HCT116 (cell line): ENCODE results near the gene FLNC. TPM values are rescaled to one million over a fixed set of nuclear protein-coding genes. Genes with fewer than 3 reads are reported as not detected.
A peak's percentile ranks its signal among the peaks of the same experiment; 100 is the strongest.

Experiments used
- ATAC-seq: fragments of 200-7000 bp; cut with Tn5 transposase; 2 replicates; pipeline ENCODE4 v1.9.1; 2020; ENCODE audit warnings: mild to moderate bottlenecking, moderate library complexity
- BruUV-seq: library from RNA; stranded (reverse); fragments of 400-500 nt; replicated peaks from 2 replicates; lab custom pipeline; 2021; lab: Mats Ljungman, UMichigan
- CTCF ChIA-PET: fragments of 300-600 bp; sonication (Branson Sonifier 250); formaldehyde crosslinking; loops from one replicate; lab custom pipeline; 2021; ENCODE audit warnings: antibody characterized with exemption; lab: Charles Lee
- POLR2A ChIA-PET: fragments of 300-600, 350-600 bp; sonication (Branson Sonifier 250); formaldehyde crosslinking; loops from one replicate; lab custom pipeline; 2021; ENCODE audit warnings: antibody characterized with exemption; lab: Charles Lee
- RAD21 ChIA-PET, 2 experiments: fragments of 300-600 bp; sonication (Branson Sonifier 250); formaldehyde crosslinking; loops; one replicate each; lab custom pipeline; 2023; ENCODE audit warnings: low total read pairs in 2 of 2; ENCODE audit not compliant: uncharacterized antibody in 2 of 2, unreplicated experiment in 2 of 2, low non-redundant PET in 1 of 2; lab: Charles Lee
- DNase-seq: peaks from one replicate; pipeline ENCODE4 v3.0.0-alpha.2; 2010; ENCODE audit warnings: low read depth, low spot score
- H2AFZ ChIP-seq: fragments of 200-600 bp; shearing (Covaris generic), sonication (generic); 2 replicates; pipeline ENCODE4 v1.6.1; 2017; ENCODE audit warnings: low read depth, mixed run types, mixed read lengths, antibody characterized with exemption, low read length; ENCODE audit not compliant: poor library complexity, severe bottlenecking
- H3K27ac ChIP-seq: 2 replicates; pipeline ENCODE4 v1.5.1; 2012; ENCODE audit warnings: low read depth, low read length
- H3K27me3 ChIP-seq: fragments of 200-600 bp; sonication (generic); 2 replicates; pipeline ENCODE4 v1.6.1; 2016; ENCODE audit warnings: mixed run types, low read length, mixed read lengths; ENCODE audit not compliant: insufficient read depth
- H3K36me3 ChIP-seq, 2 experiments: fragments of 200-500 bp in 1 of 2; fragments of 200-600 bp in 1 of 2; sonication (Bioruptor generic) in 1 of 2; sonication (generic) in 1 of 2; 2 replicates each; pipeline versions ENCODE4 v1.5.1 to v1.6.1; 2014 to 2016; ENCODE audit warnings: low read length in 2 of 2, inconsistent platforms in 1 of 2, mixed read lengths in 1 of 2, mixed run types in 1 of 2; ENCODE audit not compliant: insufficient read depth in 2 of 2, control insufficient read depth in 1 of 2
- H3K4me1 ChIP-seq, 2 experiments: fragments of 200-600 bp in 1 of 2; sonication (generic) in 1 of 2; 2 replicates each; pipeline versions ENCODE4 v1.5.1 to v1.6.1; 2012 to 2017; ENCODE audit warnings: low read length in 2 of 2, inconsistent platforms in 1 of 2, mild to moderate bottlenecking in 1 of 2, mixed read lengths in 1 of 2, mixed run types in 1 of 2, moderate library complexity in 1 of 2; ENCODE audit not compliant: insufficient read depth in 2 of 2, control insufficient read depth in 1 of 2
- H3K4me2 ChIP-seq: fragments of 200-600 bp; sonication (generic); 2 replicates; pipeline ENCODE4 v1.6.1; 2017; ENCODE audit warnings: mixed run types, low read length, mixed read lengths
- H3K4me3 ChIP-seq, 2 experiments: fragments of 200-600 bp in 1 of 2; sonication (generic) in 1 of 2; replicated peaks in 1 of 2; 2 replicates each; pipeline ENCODE4 v1.5.1; 2011 to 2016; ENCODE audit warnings: low read length in 2 of 2, control low read depth in 1 of 2, low read depth in 1 of 2, mild to moderate bottlenecking in 1 of 2, mixed read lengths in 1 of 2, mixed run types in 1 of 2
- H3K79me2 ChIP-seq: fragments of 200-600 bp; sonication (generic); 2 replicates; pipeline ENCODE4 v1.6.1; 2017; ENCODE audit warnings: mild to moderate bottlenecking, mixed run types, low read length, moderate library complexity, mixed read lengths; ENCODE audit not compliant: insufficient read depth
- H3K9ac ChIP-seq: fragments of 200-600 bp; sonication (generic); 2 replicates; pipeline ENCODE4 v1.6.1; 2016; ENCODE audit warnings: low read length, mixed read lengths
- H3K9me2 ChIP-seq: fragments of 200-600 bp; sonication (generic), shearing (Covaris generic); 2 replicates; pipeline ENCODE4 v1.6.1; 2017; ENCODE audit warnings: mixed run types, mild to moderate bottlenecking, moderate library complexity; ENCODE audit not compliant: insufficient read depth
- H3K9me3 ChIP-seq, 2 experiments: fragments of 200-500 bp in 1 of 2; fragments of 200-600 bp in 1 of 2; sonication (Bioruptor generic) in 1 of 2; sonication (generic) in 1 of 2; 2 replicates each; pipeline ENCODE4 v1.6.1; 2014 to 2017; ENCODE audit warnings: low read length in 2 of 2, mixed read lengths in 2 of 2, inconsistent platforms in 1 of 2, low read depth in 1 of 2, mild to moderate bottlenecking in 1 of 2, mixed run types in 1 of 2, moderate library complexity in 1 of 2; ENCODE audit not compliant: control insufficient read depth in 1 of 2, insufficient read depth in 1 of 2
- H4K20me1 ChIP-seq: fragments of 200-600 bp; sonication (generic), shearing (Covaris generic); 2 replicates; pipeline ENCODE4 v1.6.1; 2017; ENCODE audit warnings: mixed run types, mild to moderate bottlenecking, moderate library complexity; ENCODE audit not compliant: insufficient read depth
- CBX3 ChIP-seq: IDR thresholded peaks from 2 replicates; pipeline ENCODE4 v1.6.1; 2012; ENCODE audit warnings: low read depth
- ELF1 ChIP-seq: IDR thresholded peaks from 2 replicates; pipeline ENCODE4 v1.6.1; 2012; ENCODE audit warnings: low read depth, borderline replicate concordance
- EZH2 ChIP-seq: fragments of 200-600 bp; sonication (generic); IDR thresholded peaks from 2 replicates; pipeline ENCODE4 v1.6.1; 2017; ENCODE audit warnings: antibody characterized with exemption, mixed run types
- EZH2phosphoT487 ChIP-seq: fragments of 200-600 bp; IDR thresholded peaks from 2 replicates; pipeline ENCODE4 v1.6.1; 2018; ENCODE audit warnings: antibody characterized with exemption, borderline replicate concordance
- FOSL1 ChIP-seq: IDR thresholded peaks from 2 replicates; pipeline ENCODE4 v1.6.1; 2012; ENCODE audit warnings: low read depth
- POLR2AphosphoS5 ChIP-seq: IDR thresholded peaks from 2 replicates; pipeline ENCODE4 v1.6.1; 2011; ENCODE audit warnings: mild to moderate bottlenecking, low read depth, low read length, moderate library complexity
- TCF7L2 ChIP-seq: IDR thresholded peaks from 2 replicates; pipeline ENCODE4 v1.7.0; 2011; ENCODE audit warnings: borderline replicate concordance, inconsistent platforms; ENCODE audit not compliant: insufficient read depth, insufficient read length; ENCODE audit errors: extremely low read depth
- ZFX ChIP-seq: fragments of 450-650 bp; IDR thresholded peaks from 2 replicates; pipeline ENCODE4 v1.6.1; 2017
- intact Hi-C: fragments of 100-400 bp; cut with micrococcal nuclease; formaldehyde crosslinking; loops from 2 replicates; pipeline ENCODE4 v1.10.0; 2022
- total RNA-seq: library from RNA; stranded (reverse); gene quantifications from one replicate; pipeline ENCODE4 v1.2.1, GENCODE V29; 2021; ENCODE audit not compliant: unreplicated experiment
- TF ChIP-seq, protein P1 (sequence below): IDR thresholded peaks from 2 replicates; pipeline ENCODE4 v1.6.1; 2011; ENCODE audit warnings: mild to moderate bottlenecking, low read length, moderate library complexity; ENCODE audit not compliant: insufficient replicate concordance; ENCODE audit errors: extremely low read depth
- TF ChIP-seq, protein P2 (sequence below): IDR thresholded peaks from 2 replicates; pipeline ENCODE4 v1.6.1; 2012; ENCODE audit warnings: low read depth
- TF ChIP-seq, protein P3 (sequence below): IDR thresholded peaks from 2 replicates; pipeline ENCODE4 v1.6.1; 2012

FLNC gene
- total RNA-seq, 1 experiment from 2014 or later = 42.8 TPM

DNA sequence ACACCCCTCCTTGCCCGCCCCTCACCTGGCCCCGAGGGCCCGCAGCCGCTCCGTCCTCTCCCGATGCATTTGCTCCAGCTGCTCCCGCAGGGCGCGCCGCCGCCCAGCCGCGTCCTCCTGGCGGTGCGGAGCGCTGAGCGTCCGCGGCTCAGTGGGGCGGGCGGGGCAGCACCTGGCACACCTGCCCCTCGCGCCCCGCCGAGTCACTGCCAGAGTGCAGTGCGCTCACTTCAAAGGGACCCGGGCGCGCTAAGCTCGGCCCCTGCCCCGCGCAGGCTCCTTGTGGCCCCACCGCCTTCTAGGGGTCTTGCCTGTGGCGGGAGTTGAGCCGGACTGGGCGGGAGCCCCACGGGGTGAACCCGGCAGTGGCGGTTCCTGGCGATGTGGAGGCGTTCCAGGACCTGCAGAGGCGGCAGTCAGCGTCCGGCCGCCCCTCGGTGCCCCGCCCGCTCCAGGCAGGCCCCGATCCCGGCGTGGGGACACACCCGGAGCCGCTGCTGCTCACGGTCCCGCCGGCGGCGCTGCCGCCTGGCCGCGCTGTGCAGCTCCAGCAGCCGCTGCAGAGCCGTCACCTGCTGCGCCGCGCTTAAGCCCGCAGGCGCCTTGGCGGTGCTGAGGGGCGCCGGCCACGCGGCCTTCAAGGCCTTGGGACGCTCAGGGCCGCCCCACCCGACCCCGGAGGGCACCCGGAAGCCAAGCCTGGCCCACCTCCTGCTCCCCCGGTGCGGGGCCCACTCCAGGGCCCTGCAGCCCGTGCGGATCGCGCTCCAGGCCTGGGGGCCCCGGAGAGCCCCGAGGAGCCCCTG is 39.1 kb downstream of the FLNC start:
- H3K36me3 ChIP-seq = peaks cover 3 to 7% of the 10 kb centered on the region in 2 experiments; a peak in 2 of 4 replicates
- TF ChIP-seq TCF7L2 (peak; percentile 95), ZFX (peak; percentile 89; the same call in 1 of the 2 replicates), POLR2AphosphoS5 (peak; percentile 36; the same call in 1 of the 2 replicates), CBX3 (no peak)
- TF ChIP-seq, all 23 proteins: peak for 3
- ChIA-PET CTCF (interaction anchor here (0.7 to 0.9 kb wide), 2 partner anchors 15 to 57 kb away, joined by 3 read pairs; no protein-coding TSS in a partner anchor), RAD21 (interaction anchor here in 1 of 2 experiments (0.6 kb wide), 1 partner anchor 164 kb away, joined by 4 read pairs; no protein-coding TSS in a partner anchor), POLR2A (no interaction called here)
- peak overlapping the region; percentile 48 to 66 for H3K4me3 ChIP-seq
- H3K79me2 ChIP-seq = peaks cover 9% of the 10 kb centered on the region
- H2AFZ ChIP-seq = no peak overlapping the region
- H3K9me2 ChIP-seq = no peaks in the 10 kb centered on the region
- H3K27ac ChIP-seq = peak overlapping the region; percentile 58
- peak overlapping the region; percentile 63 for H3K9ac ChIP-seq
- H3K9me3 ChIP-seq = no peaks in the 10 kb centered on the region
- ATAC-seq = peak; percentile 72
- intact Hi-C loops = no loop called here
- BruUV-seq = no TSS peak
- H4K20me1 ChIP-seq = no peaks in the 10 kb centered on the region
- H3K4me2 ChIP-seq = peak overlapping the region; percentile 98
- DNase-seq = no peak
- H3K4me1 ChIP-seq = peaks cover 28 to 63% of the 10 kb centered on the region in 2 experiments
- H3K27me3 ChIP-seq = no peaks in the 10 kb centered on the region

DNA sequence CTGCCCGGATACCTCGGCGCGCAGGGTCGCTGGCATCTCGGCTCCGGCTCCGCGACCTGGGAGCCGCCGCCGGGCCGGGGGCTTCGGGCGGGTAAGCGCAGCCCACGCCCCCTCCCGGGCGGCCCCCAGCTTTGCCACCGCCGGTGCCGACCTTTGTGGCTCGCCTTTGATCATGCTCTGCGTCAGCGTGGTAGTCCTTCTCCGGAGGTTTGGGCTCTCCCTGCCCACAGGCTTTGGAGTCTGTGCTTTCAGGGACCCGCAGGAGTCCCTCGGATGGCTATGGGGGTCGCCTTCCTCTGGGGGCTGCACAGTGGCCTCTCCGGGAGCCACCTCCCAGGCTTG is 39.7 kb downstream of the FLNC start:
- Histone ChIP-seq H2AFZ (no peak overlapping the region), H3K9me2 (no peaks in the 10 kb centered on the region), H3K36me3 (peaks cover 3 to 4% of the 10 kb centered on the region in 2 experiments; a peak in 2 of 4 replicates), H3K4me2 (peak overlapping the region; percentile 98), H3K9me3 (no peaks in the 10 kb centered on the region), H4K20me1 (no peaks in the 10 kb centered on the region), H3K79me2 (peaks cover 3% of the 10 kb centered on the region; the same call in 1 of the 2 replicates), H3K4me1 (peaks cover 33 to 69% of the 10 kb centered on the region in 2 experiments), H3K4me3 (no peak overlapping the region), H3K27ac (peak overlapping the region; percentile 58; the same call in 1 of the 2 replicates), H3K27me3 (no peaks in the 10 kb centered on the region), H3K9ac (no peak overlapping the region)
- intact Hi-C loops = no loop called here
- ChIA-PET POLR2A (no interaction called here), CTCF (interaction anchor here (0.9 kb wide), 1 partner anchor 14 kb away, joined by 3 read pairs; no protein-coding TSS in a partner anchor), RAD21 (no interaction called here)
- DNase-seq = no peak
- no TSS peak for BruUV-seq
- ATAC-seq = no peak
- TF ChIP-seq FOSL1 (no peak), TCF7L2 (peak; percentile 76), ELF1 (no peak), EZH2phosphoT487 (no peak), EZH2 (no peak), ZFX (peak; percentile 43; the same call in 1 of the 2 replicates), POLR2AphosphoS5 (no peak)
- TF ChIP-seq, protein P1, sequence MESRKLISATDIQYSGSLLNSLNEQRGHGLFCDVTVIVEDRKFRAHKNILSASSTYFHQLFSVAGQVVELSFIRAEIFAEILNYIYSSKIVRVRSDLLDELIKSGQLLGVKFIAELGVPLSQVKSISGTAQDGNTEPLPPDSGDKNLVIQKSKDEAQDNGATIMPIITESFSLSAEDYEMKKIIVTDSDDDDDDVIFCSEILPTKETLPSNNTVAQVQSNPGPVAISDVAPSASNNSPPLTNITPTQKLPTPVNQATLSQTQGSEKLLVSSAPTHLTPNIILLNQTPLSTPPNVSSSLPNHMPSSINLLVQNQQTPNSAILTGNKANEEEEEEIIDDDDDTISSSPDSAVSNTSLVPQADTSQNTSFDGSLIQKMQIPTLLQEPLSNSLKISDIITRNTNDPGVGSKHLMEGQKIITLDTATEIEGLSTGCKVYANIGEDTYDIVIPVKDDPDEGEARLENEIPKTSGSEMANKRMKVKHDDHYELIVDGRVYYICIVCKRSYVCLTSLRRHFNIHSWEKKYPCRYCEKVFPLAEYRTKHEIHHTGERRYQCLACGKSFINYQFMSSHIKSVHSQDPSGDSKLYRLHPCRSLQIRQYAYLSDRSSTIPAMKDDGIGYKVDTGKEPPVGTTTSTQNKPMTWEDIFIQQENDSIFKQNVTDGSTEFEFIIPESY = no peak
- TF ChIP-seq, protein P2, sequence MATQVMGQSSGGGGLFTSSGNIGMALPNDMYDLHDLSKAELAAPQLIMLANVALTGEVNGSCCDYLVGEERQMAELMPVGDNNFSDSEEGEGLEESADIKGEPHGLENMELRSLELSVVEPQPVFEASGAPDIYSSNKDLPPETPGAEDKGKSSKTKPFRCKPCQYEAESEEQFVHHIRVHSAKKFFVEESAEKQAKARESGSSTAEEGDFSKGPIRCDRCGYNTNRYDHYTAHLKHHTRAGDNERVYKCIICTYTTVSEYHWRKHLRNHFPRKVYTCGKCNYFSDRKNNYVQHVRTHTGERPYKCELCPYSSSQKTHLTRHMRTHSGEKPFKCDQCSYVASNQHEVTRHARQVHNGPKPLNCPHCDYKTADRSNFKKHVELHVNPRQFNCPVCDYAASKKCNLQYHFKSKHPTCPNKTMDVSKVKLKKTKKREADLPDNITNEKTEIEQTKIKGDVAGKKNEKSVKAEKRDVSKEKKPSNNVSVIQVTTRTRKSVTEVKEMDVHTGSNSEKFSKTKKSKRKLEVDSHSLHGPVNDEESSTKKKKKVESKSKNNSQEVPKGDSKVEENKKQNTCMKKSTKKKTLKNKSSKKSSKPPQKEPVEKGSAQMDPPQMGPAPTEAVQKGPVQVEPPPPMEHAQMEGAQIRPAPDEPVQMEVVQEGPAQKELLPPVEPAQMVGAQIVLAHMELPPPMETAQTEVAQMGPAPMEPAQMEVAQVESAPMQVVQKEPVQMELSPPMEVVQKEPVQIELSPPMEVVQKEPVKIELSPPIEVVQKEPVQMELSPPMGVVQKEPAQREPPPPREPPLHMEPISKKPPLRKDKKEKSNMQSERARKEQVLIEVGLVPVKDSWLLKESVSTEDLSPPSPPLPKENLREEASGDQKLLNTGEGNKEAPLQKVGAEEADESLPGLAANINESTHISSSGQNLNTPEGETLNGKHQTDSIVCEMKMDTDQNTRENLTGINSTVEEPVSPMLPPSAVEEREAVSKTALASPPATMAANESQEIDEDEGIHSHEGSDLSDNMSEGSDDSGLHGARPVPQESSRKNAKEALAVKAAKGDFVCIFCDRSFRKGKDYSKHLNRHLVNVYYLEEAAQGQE = no peak
- TF ChIP-seq, protein P3, sequence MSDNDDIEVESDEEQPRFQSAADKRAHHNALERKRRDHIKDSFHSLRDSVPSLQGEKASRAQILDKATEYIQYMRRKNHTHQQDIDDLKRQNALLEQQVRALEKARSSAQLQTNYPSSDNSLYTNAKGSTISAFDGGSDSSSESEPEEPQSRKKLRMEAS = no peak
